ENCODE measurements around the gene NDUFA6.

DNA sequence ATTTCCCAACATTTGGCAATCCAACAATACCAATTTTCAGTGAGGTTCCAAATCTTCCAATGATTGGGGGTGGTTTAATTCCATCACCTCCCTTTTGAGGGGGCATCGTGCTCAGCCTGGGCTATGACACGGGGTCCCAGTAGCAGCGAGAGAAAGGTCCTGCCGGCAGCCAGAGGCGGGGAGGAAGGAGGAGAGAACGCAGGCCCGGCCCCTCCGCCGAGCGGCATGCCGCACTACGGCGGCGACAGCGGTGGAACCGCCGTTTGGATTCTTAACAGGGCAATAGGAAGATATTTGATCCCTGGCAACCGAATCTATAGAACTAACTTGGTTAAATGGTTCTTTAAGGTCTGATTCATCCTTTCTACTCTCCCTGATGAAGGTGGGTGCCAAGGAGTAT lies 18.3 kb upstream of the NDUFA6 start:
- TF ChIP-seq, protein P1, sequence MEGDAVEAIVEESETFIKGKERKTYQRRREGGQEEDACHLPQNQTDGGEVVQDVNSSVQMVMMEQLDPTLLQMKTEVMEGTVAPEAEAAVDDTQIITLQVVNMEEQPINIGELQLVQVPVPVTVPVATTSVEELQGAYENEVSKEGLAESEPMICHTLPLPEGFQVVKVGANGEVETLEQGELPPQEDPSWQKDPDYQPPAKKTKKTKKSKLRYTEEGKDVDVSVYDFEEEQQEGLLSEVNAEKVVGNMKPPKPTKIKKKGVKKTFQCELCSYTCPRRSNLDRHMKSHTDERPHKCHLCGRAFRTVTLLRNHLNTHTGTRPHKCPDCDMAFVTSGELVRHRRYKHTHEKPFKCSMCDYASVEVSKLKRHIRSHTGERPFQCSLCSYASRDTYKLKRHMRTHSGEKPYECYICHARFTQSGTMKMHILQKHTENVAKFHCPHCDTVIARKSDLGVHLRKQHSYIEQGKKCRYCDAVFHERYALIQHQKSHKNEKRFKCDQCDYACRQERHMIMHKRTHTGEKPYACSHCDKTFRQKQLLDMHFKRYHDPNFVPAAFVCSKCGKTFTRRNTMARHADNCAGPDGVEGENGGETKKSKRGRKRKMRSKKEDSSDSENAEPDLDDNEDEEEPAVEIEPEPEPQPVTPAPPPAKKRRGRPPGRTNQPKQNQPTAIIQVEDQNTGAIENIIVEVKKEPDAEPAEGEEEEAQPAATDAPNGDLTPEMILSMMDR (IDR thresholded peaks at IDR 0.05) = no peak
- no peak for TF ChIP-seq POLR2A (IDR thresholded peaks at IDR 0.05)

Measured in testis (tissue), 2 donors.